Measurements from ENCODE around the gene TSC1.

TSC1 gene

DNA sequence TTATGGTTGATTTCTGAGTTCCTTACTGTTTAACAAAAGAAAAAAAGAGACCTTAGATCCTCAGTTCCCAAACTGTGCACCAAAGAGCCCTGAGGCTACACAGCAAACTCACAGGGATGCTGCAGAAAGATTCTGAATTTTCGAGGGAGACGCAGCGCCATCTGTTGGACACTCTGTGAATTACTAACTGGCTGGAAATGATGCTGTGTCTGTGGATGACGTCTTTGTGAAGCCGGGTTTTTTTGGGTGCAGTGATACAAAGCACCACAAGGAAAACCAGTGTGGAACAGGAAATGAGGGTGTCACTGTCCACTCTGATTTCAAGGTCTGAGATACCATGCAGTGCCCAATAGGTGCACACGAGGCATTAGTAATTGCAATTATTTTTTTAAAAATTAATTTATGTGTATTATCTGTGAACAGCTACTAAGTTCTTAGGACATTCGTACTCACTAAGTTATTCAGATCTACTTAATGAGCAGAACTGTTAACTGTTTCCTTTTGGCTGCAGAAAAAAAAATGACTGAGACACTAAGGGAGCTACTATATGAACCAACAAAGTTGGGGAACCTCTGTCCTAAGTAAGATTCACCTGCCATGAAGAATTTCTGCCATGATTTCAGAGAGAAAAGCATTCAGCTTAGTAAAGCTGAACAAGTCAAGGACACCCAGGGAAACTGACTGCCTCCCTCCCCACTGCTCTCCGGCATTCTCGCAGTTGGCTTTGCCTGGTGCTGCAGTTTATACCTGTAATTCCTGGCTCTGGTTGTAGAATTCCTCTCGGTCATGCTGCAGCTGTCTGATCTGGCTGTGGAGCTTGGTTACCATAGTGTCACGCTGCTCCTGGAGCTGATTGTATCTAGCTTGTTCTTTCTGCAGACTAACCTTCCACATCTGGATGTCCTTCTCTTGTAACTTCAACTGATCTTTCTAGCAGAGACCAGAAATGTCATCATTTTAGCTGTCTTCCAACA, 42.3 kb downstream of the TSC1 start:
- no peak overlapping the region for H3K4me3 ChIP-seq (ENCODE audit: severe bottlenecking)
- peak; percentile 85 for ATAC-seq (ENCODE audit: low read depth)
- no peaks in the 10 kb centered on the region for H3K4me1 ChIP-seq (ENCODE audit: insufficient read depth, poor library complexity, severe bottlenecking)
- H3K27ac ChIP-seq (ENCODE audit: poor library complexity, severe bottlenecking) = no peak overlapping the region
- TF ChIP-seq CTCF (IDR thresholded peaks at IDR 0.05; ENCODE audit: poor library complexity, severe bottlenecking) = peak; percentile 93
- no peak for DNase-seq (ENCODE audit: low spot score)
- no peaks in the 10 kb centered on the region for H3K9me3 ChIP-seq (ENCODE audit: severe bottlenecking)
- H3K36me3 ChIP-seq (ENCODE audit: low read depth) = peaks cover 49% of the 10 kb centered on the region
- H3K27me3 ChIP-seq (ENCODE audit: insufficient read depth, poor library complexity, severe bottlenecking) = no peaks in the 10 kb centered on the region

DNA sequence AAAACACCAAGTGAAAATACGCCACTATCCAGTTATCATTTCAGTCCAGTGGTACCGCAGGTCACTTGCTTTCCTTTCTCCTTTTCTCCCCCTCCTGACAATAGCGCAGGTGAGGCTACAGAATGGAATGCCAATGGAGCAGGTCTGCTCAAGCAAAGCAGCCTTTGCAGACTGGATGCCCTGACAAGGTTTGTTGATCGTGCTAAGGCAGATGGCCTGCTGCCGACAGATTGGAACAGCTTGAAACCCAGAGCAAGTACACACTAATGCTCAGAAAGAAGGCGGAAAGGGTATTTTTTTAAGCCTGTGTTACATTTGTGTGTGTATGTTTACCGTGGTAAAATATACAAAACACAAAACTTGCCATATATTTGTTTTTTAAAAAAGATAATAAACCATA, 46.4 kb downstream of the TSC1 start:
- no peak for DNase-seq (ENCODE audit: low spot score)
- Histone ChIP-seq H3K27me3 (ENCODE audit: insufficient read depth, poor library complexity, severe bottlenecking) (no peaks in the 10 kb centered on the region), H3K4me3 (ENCODE audit: severe bottlenecking) (no peak overlapping the region), H3K9me3 (ENCODE audit: severe bottlenecking) (no peaks in the 10 kb centered on the region), H3K4me1 (ENCODE audit: insufficient read depth, poor library complexity, severe bottlenecking) (peaks cover 3% of the 10 kb centered on the region), H3K27ac (ENCODE audit: poor library complexity, severe bottlenecking) (no peak overlapping the region), H3K36me3 (ENCODE audit: low read depth) (peaks cover 57% of the 10 kb centered on the region)
- no peak for ATAC-seq (ENCODE audit: low read depth)
- no peak for TF ChIP-seq CTCF (IDR thresholded peaks at IDR 0.05; ENCODE audit: poor library complexity, severe bottlenecking)

DNA sequence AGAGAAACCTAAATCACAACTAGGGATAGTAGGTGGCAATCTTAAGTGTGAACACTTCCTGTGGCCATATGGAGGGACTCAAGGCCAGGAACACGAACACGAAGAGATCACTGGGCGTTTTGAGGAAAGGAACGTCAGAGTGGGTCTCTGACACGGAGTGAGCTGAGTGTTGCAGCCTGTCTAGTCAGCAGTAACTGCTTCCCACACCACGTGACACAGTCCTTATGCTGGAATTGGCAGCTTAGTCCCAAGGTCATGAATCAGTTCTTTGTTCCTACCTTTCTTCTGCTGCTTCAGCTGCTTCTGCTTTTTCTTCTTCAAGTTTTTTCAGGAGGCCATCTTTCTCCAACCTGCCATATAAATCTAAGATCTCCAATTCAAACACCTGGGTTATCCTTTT, 47.5 kb downstream of the TSC1 start:
- H3K4me1 ChIP-seq (ENCODE audit: insufficient read depth, poor library complexity, severe bottlenecking) = peaks cover 3% of the 10 kb centered on the region
- H3K9me3 ChIP-seq (ENCODE audit: severe bottlenecking) = no peaks in the 10 kb centered on the region
- H3K4me3 ChIP-seq (ENCODE audit: severe bottlenecking) = no peak overlapping the region
- no peaks in the 10 kb centered on the region for H3K27me3 ChIP-seq (ENCODE audit: insufficient read depth, poor library complexity, severe bottlenecking)
- H3K36me3 ChIP-seq (ENCODE audit: low read depth) = peaks cover 47% of the 10 kb centered on the region
- no peak for DNase-seq (ENCODE audit: low spot score)
- H3K27ac ChIP-seq (ENCODE audit: poor library complexity, severe bottlenecking) = no peak overlapping the region
- no peak for TF ChIP-seq CTCF (IDR thresholded peaks at IDR 0.05; ENCODE audit: poor library complexity, severe bottlenecking)
- ATAC-seq (ENCODE audit: low read depth) = no peak

DNA sequence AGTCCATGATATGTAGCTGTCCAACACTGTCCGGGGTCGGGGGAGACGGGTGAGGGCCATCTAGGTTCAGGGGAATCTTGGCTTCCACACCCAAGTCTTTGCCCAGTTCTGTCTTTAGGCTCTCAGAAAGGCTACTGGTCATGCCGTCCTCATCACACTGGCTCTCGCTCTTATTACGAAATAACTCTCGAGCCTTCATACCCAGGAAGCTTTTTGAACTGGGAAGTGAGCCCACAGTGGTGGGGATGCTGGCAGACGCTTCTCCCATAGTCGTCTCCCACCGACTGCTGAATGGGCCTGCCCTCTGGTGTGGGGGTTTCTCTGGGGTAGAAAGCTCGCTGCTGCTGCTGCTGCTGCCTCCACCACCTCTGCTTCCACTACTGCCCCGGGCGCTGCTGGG, 48.2 kb downstream of the TSC1 start:
- Histone ChIP-seq H3K27ac (ENCODE audit: poor library complexity, severe bottlenecking) (no peak overlapping the region), H3K27me3 (ENCODE audit: insufficient read depth, poor library complexity, severe bottlenecking) (no peaks in the 10 kb centered on the region), H3K9me3 (ENCODE audit: severe bottlenecking) (no peaks in the 10 kb centered on the region), H3K36me3 (ENCODE audit: low read depth) (peaks cover 42% of the 10 kb centered on the region), H3K4me3 (ENCODE audit: severe bottlenecking) (no peak overlapping the region), H3K4me1 (ENCODE audit: insufficient read depth, poor library complexity, severe bottlenecking) (peaks cover 3% of the 10 kb centered on the region)
- DNase-seq (ENCODE audit: low spot score) (no peak), ATAC-seq (ENCODE audit: low read depth) (no peak)
- no peak for TF ChIP-seq CTCF (IDR thresholded peaks at IDR 0.05; ENCODE audit: poor library complexity, severe bottlenecking)
